ENCODE measurements around the gene HDGFL3. TPM values are rescaled to one million over a fixed set of nuclear protein-coding genes. Genes with fewer than 3 reads are reported as not detected.
"Not testable (repeated sequence)": the region's sequence is repeated elsewhere in the genome, so short reads cannot be mapped to it uniquely, and the experiment has no call there.

Gene HDGFL3
- total RNA-seq, 1 donor from 2014 or later: 84.3 TPM

GRCh38 chr15:83170474-83171165 lies 37.0 kb downstream of the HDGFL3 start:
- Mint-ChIP-seq H3K27ac (ENCODE audit: unreplicated experiment) (peak overlapping the region; percentile 28), H3K4me3 (ENCODE audit: unreplicated experiment) (no peak overlapping the region), H3K36me3 (ENCODE audit: low read depth) (peaks cover 5% of the 10 kb centered on the region), H3K4me1 (ENCODE audit: low read depth) (peaks cover 45% of the 10 kb centered on the region), H3K9me3 (ENCODE audit: low read depth) (peaks cover 33% of the 10 kb centered on the region), H3K27me3 (ENCODE audit: low read depth) (no peaks in the 10 kb centered on the region)
- no peak for TF ChIP-seq CTCF (IDR thresholded peaks at IDR 0.05)
- DNase-seq (ENCODE audit: low spot score): no peak

- not testable (repeated sequence) for DNase-seq (ENCODE audit: low spot score); H3K4me3 Mint-ChIP-seq (ENCODE audit: unreplicated experiment); H3K27me3 Mint-ChIP-seq (ENCODE audit: low read depth); H3K27ac Mint-ChIP-seq (ENCODE audit: unreplicated experiment); H3K36me3 Mint-ChIP-seq (ENCODE audit: low read depth)
- Mint-ChIP-seq H3K9me3 (ENCODE audit: low read depth) (peaks cover 33% of the 10 kb centered on the region), H3K4me1 (ENCODE audit: low read depth) (peaks cover 51% of the 10 kb centered on the region)
Measured at GRCh38 chr15:83169576-83169975, 38.0 kb downstream of the HDGFL3 start.

- no peak for TF ChIP-seq CTCF (IDR thresholded peaks at IDR 0.05)
- H3K27me3 Mint-ChIP-seq (ENCODE audit: low read depth): no peaks in the 10 kb centered on the region
- no peak overlapping the region for H3K27ac Mint-ChIP-seq (ENCODE audit: unreplicated experiment)
- peaks cover 10% of the 10 kb centered on the region for H3K36me3 Mint-ChIP-seq (ENCODE audit: low read depth)
- H3K4me3 Mint-ChIP-seq (ENCODE audit: unreplicated experiment): no peak overlapping the region
- DNase-seq (ENCODE audit: low spot score): no peak
- peaks cover 33% of the 10 kb centered on the region for H3K9me3 Mint-ChIP-seq (ENCODE audit: low read depth)
- peaks cover 64% of the 10 kb centered on the region for H3K4me1 Mint-ChIP-seq (ENCODE audit: low read depth)
Measured at GRCh38 chr15:83166830-83167229, 40.8 kb downstream of the HDGFL3 start.

- no peak for DNase-seq (ENCODE audit: low spot score)
- Mint-ChIP-seq H3K4me1 (ENCODE audit: low read depth) (peaks cover 64% of the 10 kb centered on the region), H3K27me3 (ENCODE audit: low read depth) (no peaks in the 10 kb centered on the region), H3K4me3 (ENCODE audit: unreplicated experiment) (no peak overlapping the region), H3K27ac (ENCODE audit: unreplicated experiment) (peak overlapping the region; percentile 25), H3K36me3 (ENCODE audit: low read depth) (peaks cover 10% of the 10 kb centered on the region), H3K9me3 (ENCODE audit: low read depth) (peaks cover 33% of the 10 kb centered on the region)
- TF ChIP-seq CTCF (IDR thresholded peaks at IDR 0.05): no peak
Measured at GRCh38 chr15:83166218-83166617, 41.4 kb downstream of the HDGFL3 start.

GRCh38 chr15:83164771-83165404 lies 42.7 kb downstream of the HDGFL3 start:
- Mint-ChIP-seq H3K27me3 (ENCODE audit: low read depth) (no peaks in the 10 kb centered on the region), H3K36me3 (ENCODE audit: low read depth) (peaks cover 10% of the 10 kb centered on the region), H3K27ac (ENCODE audit: unreplicated experiment) (peak overlapping the region; percentile 4), H3K4me1 (ENCODE audit: low read depth) (peaks cover 54% of the 10 kb centered on the region), H3K4me3 (ENCODE audit: unreplicated experiment) (no peak overlapping the region), H3K9me3 (ENCODE audit: low read depth) (peaks cover 26% of the 10 kb centered on the region)
- no peak for DNase-seq (ENCODE audit: low spot score)
- no peak for TF ChIP-seq CTCF (IDR thresholded peaks at IDR 0.05)
